Activated T-helper 1 cell treated with Interleukin-2 at 50 U/mL for 16 hours (primary cell): ENCODE data around the gene ZNF514.
"Not testable (repeated sequence)": the region's sequence is repeated elsewhere in the genome, so short reads cannot be mapped to it uniquely, and the experiment has no call there.

Experiments
- DNase-seq: peaks from one replicate; pipeline ENCODE4 v3.0.0-alpha.2; 2020; ENCODE audit warnings: low read depth

Gene ZNF514

GRCh38 chr2:95159690-95160449 lies at the start of gene ZNF514:
TSS of gene ZNF514 (minus strand) at chr2:95159848. CDS start at chr2:95153253, 6,595 bp downstream.
- DNase-seq = peak; percentile 71

GRCh38 chr2:95208106-95208505 lies 48.5 kb upstream of the ZNF514 start:
- no peak for DNase-seq

GRCh38 chr2:95207111-95207961 lies 47.7 kb upstream of the ZNF514 start, which contains the start of gene ZNF892:
TSS of gene ZNF892 (plus strand) at chr2:95207521. CDS start at chr2:95207816, 295 bp downstream.
- DNase-seq = peak; percentile 63

GRCh38 chr2:95206096-95206495 lies 46.4 kb upstream of the ZNF514 start:
- DNase-seq = no peak

DNA sequence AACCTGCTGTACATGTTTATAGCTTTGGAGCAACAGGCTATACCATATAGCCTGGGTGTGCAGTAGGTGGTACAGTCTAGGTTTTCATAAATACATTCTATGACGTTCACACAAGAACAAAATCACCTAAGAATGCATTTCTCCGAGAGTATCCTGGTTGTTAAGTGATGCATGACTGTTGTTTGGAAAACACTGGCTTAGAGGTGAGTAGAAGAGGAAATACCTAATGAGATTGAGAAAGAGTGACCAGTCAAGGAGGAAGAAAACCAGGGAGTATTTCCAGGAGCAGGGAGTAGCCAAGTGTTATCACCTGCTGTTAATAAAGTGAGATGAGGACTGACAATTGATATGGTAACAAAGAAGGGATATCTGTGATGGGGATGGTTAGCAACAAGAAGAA lies 44.7 kb upstream of the ZNF514 start:
- no peak for DNase-seq

GRCh38 chr2:95203911-95204310 lies 44.3 kb upstream of the ZNF514 start:
- DNase-seq = no peak

DNA sequence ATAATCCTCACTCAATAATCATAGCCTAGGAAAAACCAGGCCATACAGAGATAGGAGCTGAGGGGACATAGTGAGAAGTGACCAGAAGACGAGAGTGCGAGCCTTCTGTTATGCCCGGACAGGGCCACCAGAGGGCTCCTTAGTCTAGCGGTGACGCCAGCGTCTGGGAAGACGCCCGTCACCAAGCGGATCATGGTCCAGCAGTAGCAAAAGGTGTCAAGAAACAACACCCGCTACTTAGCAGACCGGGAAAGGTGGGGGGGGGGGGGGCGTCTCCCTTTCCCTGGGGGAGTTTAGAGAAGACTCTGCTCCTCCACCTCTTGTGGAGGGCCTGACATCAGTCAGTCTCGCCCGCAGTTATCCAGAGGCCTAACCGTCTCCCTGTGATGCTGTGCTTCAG lies 33.3 kb upstream of the ZNF514 start:
- not testable (repeated sequence) for DNase-seq

DNA sequence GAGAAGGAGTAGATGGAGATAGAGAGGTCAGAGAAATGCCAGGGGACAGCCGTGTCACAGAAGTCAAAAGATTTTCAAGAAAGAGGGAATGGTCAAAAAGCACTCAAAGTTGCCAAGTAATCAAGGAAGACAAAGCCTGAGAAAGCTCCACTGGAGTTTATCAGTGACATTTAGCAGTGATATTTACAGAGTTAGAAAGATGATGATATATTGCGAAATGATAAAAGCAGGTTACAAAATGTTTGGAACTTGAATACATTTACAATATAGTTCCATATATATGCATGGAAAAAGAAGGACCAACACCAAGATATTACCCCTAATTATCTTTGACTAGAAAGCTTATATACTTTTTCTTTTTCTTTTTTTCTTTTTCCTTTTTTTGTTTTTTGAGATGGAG lies 26.3 kb upstream of the ZNF514 start:
- no peak for DNase-seq

- no peak for DNase-seq
Observed at GRCh38 chr2:95185197-95185596, 25.5 kb upstream of the ZNF514 start.

- DNase-seq = no peak
Observed at GRCh38 chr2:95181774-95182173, 22.1 kb upstream of the ZNF514 start.

DNA sequence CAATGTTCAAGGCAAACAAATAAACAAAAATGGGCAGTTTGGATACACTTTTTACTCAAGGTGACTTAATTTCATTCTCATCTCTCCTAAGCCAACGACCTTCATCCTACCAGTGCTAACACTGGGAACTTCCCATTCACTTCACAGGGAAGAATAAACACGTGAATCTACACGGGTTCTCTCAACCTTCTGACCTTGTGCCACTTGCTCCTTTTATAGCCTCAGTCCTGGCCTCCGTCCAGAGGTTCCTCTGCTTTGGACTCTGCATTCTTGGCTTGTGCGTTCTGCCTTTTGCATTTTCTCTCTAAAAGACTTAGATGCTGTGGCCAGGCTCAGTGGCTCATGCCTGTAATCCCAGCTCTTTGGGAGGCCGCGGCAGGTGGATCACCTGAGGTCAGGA lies 19.8 kb upstream of the ZNF514 start:
- DNase-seq = no peak

DNA sequence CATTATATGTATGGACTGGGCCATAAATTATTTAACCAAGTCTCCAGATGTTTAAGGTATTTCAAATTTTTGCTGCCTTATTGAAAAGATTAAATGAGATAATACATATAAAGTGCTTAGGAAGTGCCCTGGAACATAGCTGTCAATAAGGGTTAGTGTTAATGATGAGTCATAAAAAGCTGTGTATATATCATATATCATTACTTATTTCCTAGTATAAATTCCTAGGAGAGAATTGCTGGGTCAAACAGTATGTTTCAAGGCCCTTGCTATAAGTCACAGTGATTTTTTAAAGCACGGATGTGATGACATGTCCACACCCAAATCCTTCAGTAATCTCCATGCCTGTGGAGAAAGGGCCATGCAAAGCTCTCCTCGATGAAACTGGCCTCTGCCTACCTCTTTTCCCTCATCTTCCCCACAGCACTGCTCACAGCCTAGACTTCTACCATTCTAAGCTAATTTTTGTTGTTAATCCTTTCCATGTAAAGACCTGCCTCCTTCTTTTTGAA lies 14.4 kb upstream of the ZNF514 start:
- no peak for DNase-seq

DNA sequence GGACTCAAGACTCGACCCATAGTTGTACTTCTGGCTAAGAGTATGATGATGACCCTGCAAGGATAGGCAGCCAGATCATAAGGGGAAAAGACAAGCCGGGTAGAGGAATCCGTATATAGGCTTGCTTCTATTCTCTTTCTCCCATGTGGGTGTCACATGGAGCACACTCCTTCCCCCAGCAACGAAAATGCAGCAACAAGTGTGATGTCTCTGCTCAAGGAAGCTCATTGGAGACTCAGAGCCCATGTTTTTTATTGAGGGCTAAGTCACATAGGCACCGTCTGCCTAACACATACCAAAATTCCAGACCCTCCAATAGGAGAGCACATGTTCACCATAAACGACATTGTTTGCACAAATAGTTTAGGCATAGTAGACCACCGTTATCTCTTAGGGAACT lies 12.3 kb upstream of the ZNF514 start:
- no peak for DNase-seq

DNA sequence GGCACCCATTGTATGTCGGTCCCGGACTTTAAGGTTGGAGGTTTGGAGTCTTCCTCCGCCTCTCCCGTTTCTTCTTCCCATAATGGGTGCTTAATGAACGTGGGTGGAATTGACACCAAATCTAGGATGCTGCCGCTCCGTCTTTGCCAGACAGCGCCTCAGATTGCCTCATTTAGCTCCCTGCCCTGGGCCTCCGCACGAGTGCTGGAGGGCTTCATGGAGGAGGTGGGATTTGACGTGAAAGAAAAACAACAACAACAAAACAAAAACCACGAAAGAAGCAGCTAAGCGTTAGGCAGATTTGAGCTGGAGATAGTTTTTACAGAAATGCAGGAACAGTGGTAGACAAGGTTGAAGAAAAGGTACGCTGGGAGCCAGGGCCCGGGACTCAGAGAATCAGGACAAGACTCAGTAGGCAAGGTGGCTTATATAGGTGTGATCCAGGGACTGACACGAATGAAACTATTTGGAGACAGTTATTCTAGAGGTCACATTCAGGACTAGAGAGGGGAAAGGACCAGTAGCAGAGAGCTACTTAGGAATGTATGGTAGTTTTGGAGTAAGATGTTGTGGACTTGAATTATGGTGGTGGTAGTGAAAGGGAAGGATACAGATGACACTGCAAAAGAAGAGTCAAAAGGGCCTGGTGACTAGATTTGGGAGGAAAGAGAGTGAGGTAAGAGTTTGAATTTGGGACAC lies 6.6 kb upstream of the ZNF514 start:
- no peak for DNase-seq

- DNase-seq = peak; percentile 94
Observed at GRCh38 chr2:95165371-95166064, 5.9 kb upstream of the ZNF514 start, which contains the start of gene ZNF2. TSS of gene ZNF2 (plus strand) at chr2:95165809. CDS start at chr2:95176227, 10,418 bp downstream.

- DNase-seq = no peak
Observed at GRCh38 chr2:95165030-95165370, 5.4 kb upstream of the ZNF514 start.

GRCh38 chr2:95158891-95159619 lies 593 bp downstream of the ZNF514 start:
- DNase-seq = no peak

GRCh38 chr2:95158441-95158840 lies 1.2 kb downstream of the ZNF514 start:
- no peak for DNase-seq

- DNase-seq = no peak
Observed at GRCh38 chr2:95149397-95149984, 10.2 kb downstream of the ZNF514 start.

DNA sequence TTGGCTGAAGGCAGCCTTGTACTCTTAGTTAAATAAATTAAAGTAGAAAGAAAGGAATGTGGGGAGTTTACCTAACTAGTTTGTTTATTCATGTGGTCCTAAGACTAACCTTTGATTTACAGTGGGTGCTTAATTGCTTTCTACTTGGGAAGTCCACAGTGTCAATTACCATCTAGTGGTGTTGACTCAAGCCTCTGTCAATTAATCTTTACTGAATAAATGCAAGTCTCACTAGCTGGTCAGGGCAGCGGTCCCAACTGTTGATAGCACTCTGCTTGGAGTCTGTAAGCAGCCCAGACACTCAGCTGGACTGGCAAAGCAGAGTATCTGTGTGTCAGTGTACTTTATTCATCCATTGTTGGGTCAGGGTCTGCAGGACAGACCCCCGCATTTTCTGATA lies 15.8 kb downstream of the ZNF514 start:
- no peak for DNase-seq

DNA sequence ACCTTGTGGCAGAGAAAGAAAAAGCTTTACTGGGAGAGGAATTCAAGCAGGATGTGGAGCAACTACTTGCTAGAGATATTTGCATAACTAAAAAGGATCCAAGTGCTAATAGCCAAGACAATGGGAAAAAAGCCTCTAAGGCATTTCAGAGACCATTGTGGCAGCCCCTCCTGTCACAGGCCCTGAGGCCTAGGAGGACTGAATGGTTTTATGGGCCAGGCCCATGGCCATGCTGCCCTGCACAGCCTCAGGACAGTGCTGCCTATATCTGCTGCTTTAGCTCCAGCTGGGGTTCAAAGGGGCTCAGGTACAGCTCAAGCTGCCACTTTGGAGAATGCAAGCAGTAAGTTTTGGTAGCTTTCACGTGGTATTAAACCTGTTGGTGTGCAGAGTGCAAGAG lies 20.9 kb downstream of the ZNF514 start:
- DNase-seq = no peak
